Erythroblast (primary cell): ENCODE measurements around the gene PRKCD.

Experiments
- GATA1 ChIP-seq: IDR thresholded peaks from 2 replicates; pipeline ENCODE4 v1.6.1; 2011; ENCODE audit warnings: low read depth, mild to moderate bottlenecking, control low read depth, low read length, moderate library complexity
- POLR2A ChIP-seq: IDR thresholded peaks from 2 replicates; pipeline ENCODE4 v1.6.1; 2011; ENCODE audit warnings: mild to moderate bottlenecking, low read length

GRCh38 chr3:53182764-53183355, 21.9 kb downstream of the PRKCD start:
- TF ChIP-seq POLR2A (no peak), GATA1 (no peak)
